MCF 10A (cell line): Measurements from ENCODE around the gene TFAP2C. TPM values are rescaled to one million over a fixed set of nuclear protein-coding genes. Genes with fewer than 3 reads are reported as not detected.

Source experiments
- BruUV-seq: library from RNA; stranded (reverse); fragments of 400-500 nt; replicated peaks from 2 replicates; lab custom pipeline; 2021; lab: Mats Ljungman, UMichigan
- CTCF ChIA-PET: fragments of 300-600 bp; sonication (Branson Sonifier 250); formaldehyde crosslinking; extraction: SDS; loops from one replicate; lab custom pipeline; 2021; ENCODE audit warnings: antibody characterized with exemption, inconsistent platforms; lab: Yijun Ruan, JAX
- POLR2A ChIA-PET: fragments of 300-600, 350-650 bp; sonication (Branson Sonifier 250); formaldehyde crosslinking; extraction: SDS; loops from one replicate; lab custom pipeline; 2020; ENCODE audit warnings: antibody characterized with exemption, inconsistent platforms; lab: Yijun Ruan, JAX
- DNase-seq: peaks from one replicate; pipeline ENCODE4 v3.0.0-alpha.2; 2018; ENCODE audit not compliant: unreplicated experiment
- H3K27ac Mint-ChIP-seq: one replicate; pipeline ENCODE4 v1.8.0; 2022; ENCODE audit warnings: mild to moderate bottlenecking, low read depth, mixed read lengths; ENCODE audit not compliant: unreplicated experiment
- H3K27me3 Mint-ChIP-seq: one replicate; pipeline ENCODE4 v1.8.0; 2022; ENCODE audit warnings: mixed read lengths; ENCODE audit not compliant: insufficient read depth, unreplicated experiment
- H3K36me3 Mint-ChIP-seq: one replicate; pipeline ENCODE4 v1.8.0; 2022; ENCODE audit warnings: mild to moderate bottlenecking, moderate library complexity, mixed read lengths; ENCODE audit not compliant: insufficient read depth, unreplicated experiment
- H3K4me1 Mint-ChIP-seq: one replicate; pipeline ENCODE4 v1.8.0; 2022; ENCODE audit warnings: mixed read lengths; ENCODE audit not compliant: insufficient read depth, unreplicated experiment
- H3K4me3 Mint-ChIP-seq: one replicate; pipeline ENCODE4 v1.8.0; 2022; ENCODE audit warnings: mild to moderate bottlenecking, moderate library complexity, mixed read lengths; ENCODE audit not compliant: unreplicated experiment
- H3K9me3 Mint-ChIP-seq: one replicate; pipeline ENCODE4 v1.8.0; 2022; ENCODE audit warnings: mixed read lengths; ENCODE audit not compliant: unreplicated experiment
- intact Hi-C: fragments of 100-400 bp; cut with micrococcal nuclease; formaldehyde crosslinking; loops from 2 replicates; pipeline ENCODE4 v1.14.1; 2022
- total RNA-seq: library from RNA; stranded (reverse); gene quantifications from 2 replicates; pipeline ENCODE4 v1.2.3, GENCODE V29; 2022
- TF ChIP-seq, protein P1 (sequence below): fragments of 200-600 bp; IDR thresholded peaks from one replicate; pipeline ENCODE4 v1.8.0; 2022; ENCODE audit warnings: antibody characterized with exemption, mild to moderate bottlenecking; ENCODE audit not compliant: unreplicated experiment

Gene TFAP2C
- total RNA-seq, 1 experiment from 2014 or later: 13.2 TPM

DNA sequence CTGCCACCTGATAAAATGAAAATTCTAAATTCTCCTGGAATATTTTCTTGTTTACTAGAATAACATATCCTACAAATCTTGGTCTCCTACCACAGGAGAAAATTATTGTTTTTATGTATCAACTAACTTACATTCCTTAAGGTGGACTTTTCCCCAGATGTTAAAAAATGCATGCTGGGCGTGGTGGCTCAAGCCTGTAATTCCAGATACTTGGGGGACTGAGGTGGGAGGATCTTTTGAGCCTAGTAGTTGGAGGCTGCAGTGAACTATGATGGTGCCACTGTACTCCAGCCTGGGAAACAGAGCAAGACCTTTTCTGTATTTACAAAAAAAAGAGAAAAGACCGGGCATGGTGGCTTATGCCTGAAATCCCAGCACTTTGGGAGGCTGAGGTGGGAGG lies 27.9 kb upstream of the TFAP2C start:
- H3K9me3 Mint-ChIP-seq: no peaks in the 10 kb centered on the region
- H3K4me1 Mint-ChIP-seq: peaks cover 2% of the 10 kb centered on the region
- intact Hi-C loops: no loop called here
- no peaks in the 10 kb centered on the region for H3K27me3 Mint-ChIP-seq
- TF ChIP-seq, protein P1, sequence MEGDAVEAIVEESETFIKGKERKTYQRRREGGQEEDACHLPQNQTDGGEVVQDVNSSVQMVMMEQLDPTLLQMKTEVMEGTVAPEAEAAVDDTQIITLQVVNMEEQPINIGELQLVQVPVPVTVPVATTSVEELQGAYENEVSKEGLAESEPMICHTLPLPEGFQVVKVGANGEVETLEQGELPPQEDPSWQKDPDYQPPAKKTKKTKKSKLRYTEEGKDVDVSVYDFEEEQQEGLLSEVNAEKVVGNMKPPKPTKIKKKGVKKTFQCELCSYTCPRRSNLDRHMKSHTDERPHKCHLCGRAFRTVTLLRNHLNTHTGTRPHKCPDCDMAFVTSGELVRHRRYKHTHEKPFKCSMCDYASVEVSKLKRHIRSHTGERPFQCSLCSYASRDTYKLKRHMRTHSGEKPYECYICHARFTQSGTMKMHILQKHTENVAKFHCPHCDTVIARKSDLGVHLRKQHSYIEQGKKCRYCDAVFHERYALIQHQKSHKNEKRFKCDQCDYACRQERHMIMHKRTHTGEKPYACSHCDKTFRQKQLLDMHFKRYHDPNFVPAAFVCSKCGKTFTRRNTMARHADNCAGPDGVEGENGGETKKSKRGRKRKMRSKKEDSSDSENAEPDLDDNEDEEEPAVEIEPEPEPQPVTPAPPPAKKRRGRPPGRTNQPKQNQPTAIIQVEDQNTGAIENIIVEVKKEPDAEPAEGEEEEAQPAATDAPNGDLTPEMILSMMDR: no peak
- no TSS peak for BruUV-seq
- no peaks in the 10 kb centered on the region for H3K36me3 Mint-ChIP-seq
- H3K4me3 Mint-ChIP-seq: no peak overlapping the region
- no peak for DNase-seq
- H3K27ac Mint-ChIP-seq: no peak overlapping the region
- ChIA-PET CTCF (interaction anchor here (0.6 kb wide), 1 partner anchor 176 kb away, joined by 3 read pairs; no protein-coding TSS in a partner anchor), POLR2A (no interaction called here)

DNA sequence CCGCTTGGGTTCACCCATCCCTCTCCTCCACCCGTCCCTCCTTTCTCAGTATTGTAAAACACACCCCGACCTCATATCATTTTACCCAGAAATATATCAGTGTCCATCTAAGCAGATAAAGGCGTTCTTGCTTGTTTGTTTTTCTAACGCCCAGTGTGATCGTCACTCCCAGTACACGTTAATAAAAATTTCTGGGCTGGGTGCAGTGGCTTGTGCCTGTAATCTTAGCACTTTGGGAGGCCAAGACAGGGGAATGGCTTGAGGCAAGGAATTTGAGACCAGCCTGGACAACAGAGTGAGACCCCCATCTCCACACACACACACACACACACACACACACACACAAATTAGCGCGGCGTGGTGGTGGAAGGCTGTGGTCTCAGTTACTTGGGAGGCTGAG lies 24.4 kb upstream of the TFAP2C start:
- intact Hi-C loops: no loop called here
- CTCF ChIA-PET: interaction anchor here (2.4 kb wide), 1 partner anchor 54 kb away, joined by 7 read pairs; no protein-coding TSS in a partner anchor
- Mint-ChIP-seq H3K4me1 (peaks cover 12% of the 10 kb centered on the region), H3K36me3 (no peaks in the 10 kb centered on the region), H3K9me3 (no peaks in the 10 kb centered on the region), H3K27ac (no peak overlapping the region), H3K4me3 (no peak overlapping the region), H3K27me3 (no peaks in the 10 kb centered on the region)
- DNase-seq: no peak
- TF ChIP-seq, protein P1: no peak
- BruUV-seq: no TSS peak
- POLR2A ChIA-PET: interaction anchor here (0.9 to 1.7 kb wide), 2 partner anchors 25 to 30 kb away, joined by 3 read pairs; partner anchors contain the start of gene TFAP2C

DNA sequence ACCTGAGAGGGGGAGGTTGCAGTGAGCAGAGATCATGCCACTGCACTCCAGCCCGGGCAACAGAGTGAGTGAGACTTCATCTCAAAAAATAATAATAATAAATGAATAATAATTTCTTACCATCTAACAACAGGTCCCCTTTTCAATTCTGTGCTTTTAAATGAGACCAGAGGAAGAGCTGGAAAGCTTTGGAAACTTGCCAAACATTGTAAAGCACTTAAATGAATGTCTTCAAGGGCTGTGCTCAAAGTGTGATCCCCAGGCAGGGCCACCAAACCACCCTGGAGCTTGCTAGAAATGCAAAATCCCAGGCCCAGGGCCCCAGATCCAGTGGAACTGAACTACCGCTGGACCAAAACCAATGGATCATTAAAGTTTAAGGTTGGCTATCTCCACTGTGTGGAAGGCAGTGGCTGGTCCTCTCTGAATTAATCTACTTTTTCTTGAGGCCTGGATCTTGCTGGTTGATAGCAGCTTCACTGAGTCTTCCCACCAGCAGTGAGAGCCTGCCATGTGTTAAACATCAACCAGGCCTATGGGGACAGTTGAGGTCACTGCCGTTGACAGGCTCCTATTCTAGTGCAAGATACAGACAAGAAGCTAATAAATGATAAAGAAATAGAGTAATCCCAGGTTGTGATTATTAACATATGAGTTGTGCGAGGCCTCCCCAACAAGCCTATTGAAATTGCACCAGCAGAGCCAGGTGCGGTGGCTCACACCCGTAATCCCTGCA lies 23.7 kb upstream of the TFAP2C start:
- Mint-ChIP-seq H3K27ac (no peak overlapping the region), H3K9me3 (no peaks in the 10 kb centered on the region), H3K4me3 (no peak overlapping the region), H3K27me3 (no peaks in the 10 kb centered on the region), H3K4me1 (peaks cover 12% of the 10 kb centered on the region), H3K36me3 (no peaks in the 10 kb centered on the region)
- CTCF ChIA-PET: interaction anchor here (0.6 to 2.4 kb wide), 6 partner anchors 26 to 423 kb away, joined by 3 to 7 read pairs (median 4); no protein-coding TSS in a partner anchor
- BruUV-seq: no TSS peak
- POLR2A ChIA-PET: interaction anchor here (0.9 to 1.7 kb wide), 4 partner anchors 13 to 377 kb away, joined by 3 to 5 read pairs (median 3); partner anchors contain the start of gene TFAP2C
- no peak for DNase-seq
- TF ChIP-seq, protein P1: no peak
- intact Hi-C loops: no loop called here

DNA sequence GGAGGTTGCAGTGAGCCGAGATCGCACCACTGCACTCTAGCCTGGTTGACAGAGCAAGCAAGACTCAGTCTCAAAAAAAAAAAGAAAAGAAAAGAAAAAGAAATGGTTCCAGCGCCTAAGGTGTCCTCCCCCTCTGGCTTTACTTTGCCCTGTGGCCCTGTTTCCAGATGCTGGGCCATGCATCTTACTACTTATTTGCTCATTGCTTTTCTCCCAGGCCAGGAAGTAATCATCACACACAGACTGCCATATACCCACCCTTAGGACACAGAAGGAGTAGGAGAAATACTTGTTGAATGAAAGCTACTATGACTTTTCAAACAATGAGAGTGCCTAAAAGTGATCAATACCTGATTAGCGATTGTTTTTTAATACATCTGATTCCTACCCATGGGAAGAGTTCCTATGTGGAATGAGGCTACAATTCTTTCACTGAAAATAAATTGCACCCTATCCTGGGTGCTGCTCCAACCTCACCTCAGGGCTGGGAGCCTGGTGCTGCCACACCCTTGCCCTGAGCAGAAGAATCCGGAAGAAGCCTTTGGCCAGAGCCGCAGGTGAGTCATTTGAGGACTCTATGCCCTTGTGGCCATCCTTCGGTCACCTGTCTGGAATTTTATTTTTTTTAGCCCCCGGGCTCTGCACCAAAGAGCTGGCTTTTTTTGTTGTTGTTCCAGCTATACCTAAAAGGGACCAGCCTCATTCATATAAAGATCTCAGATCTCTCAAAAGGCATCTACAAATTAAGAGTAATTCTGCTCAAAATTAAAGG lies 22.7 kb upstream of the TFAP2C start:
- POLR2A ChIA-PET: interaction anchor here (0.6 to 1.7 kb wide), 7 partner anchors 10 to 437 kb away, joined by 3 to 5 read pairs (median 3); no protein-coding TSS in a partner anchor
- BruUV-seq: no TSS peak
- intact Hi-C loops: no loop called here
- peak overlapping the region; percentile 55 for H3K27ac Mint-ChIP-seq
- H3K36me3 Mint-ChIP-seq: no peaks in the 10 kb centered on the region
- H3K27me3 Mint-ChIP-seq: no peaks in the 10 kb centered on the region
- CTCF ChIA-PET: interaction anchor here (0.6 to 2.4 kb wide), 6 partner anchors 27 to 422 kb away, joined by 3 to 7 read pairs (median 4); no protein-coding TSS in a partner anchor
- no peak overlapping the region for H3K4me3 Mint-ChIP-seq
- peaks cover 12% of the 10 kb centered on the region for H3K4me1 Mint-ChIP-seq
- TF ChIP-seq, protein P1: no peak
- H3K9me3 Mint-ChIP-seq: no peaks in the 10 kb centered on the region
- DNase-seq: peak; percentile 62
